ENCODE measurements around the gene ADAMTSL2. TPM values are rescaled to one million over a fixed set of nuclear protein-coding genes. Genes with fewer than 3 reads are reported as not detected.

Gene ADAMTSL2
- total and polyA plus RNA-seq, 2 of the 13 experiments (the other 11 are each of a cell fraction or from before 2014, with no cell fraction given), result 1.9 to 3.8 TPM

DNA sequence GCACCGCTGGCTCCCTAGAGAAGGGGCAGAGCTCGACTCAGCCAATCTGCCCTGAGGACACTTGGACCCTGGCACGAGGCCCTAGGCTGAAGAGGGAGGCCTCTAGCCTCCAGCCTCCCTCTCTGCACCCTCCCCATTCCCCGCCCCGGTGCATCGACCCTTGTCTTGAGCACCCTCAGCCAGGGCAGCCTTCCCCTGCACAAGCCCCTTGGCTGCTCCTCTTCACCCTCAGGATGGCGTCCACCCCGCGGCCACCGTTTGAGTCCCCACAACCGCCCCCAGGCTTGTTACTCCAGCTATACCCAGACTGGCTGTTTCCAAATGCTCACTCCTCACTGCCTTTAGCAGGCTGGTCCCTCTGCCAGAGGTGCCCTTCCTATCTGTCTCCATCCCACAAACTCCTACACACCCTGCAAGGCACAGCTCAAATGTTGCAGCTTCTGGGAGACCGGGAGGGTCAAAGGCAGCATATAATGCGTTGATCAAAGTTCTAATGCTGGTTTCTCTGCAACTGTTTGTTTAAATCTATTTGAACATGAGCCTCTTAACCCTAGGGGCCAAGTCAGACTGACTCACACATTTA lies 81.2 kb downstream of the ADAMTSL2 start:
- no peak for DNase-seq (ENCODE audit: low spot score)
- H3K4me2 ChIP-seq (ENCODE audit: low read depth, low read length), result no peak overlapping the region
- CTCF ChIA-PET (ENCODE audit: low intra/inter-chr PET ratio, low total read pairs), result no interaction called here
- no peak overlapping the region for H3K9ac ChIP-seq (ENCODE audit: insufficient read depth, low read depth, low read length)
- no TSS peak for BruUV-seq (replicated peaks)
- POLR2A ChIA-PET, result no interaction called here
- H4K20me1 ChIP-seq (ENCODE audit: insufficient read depth, low read length), result 0 out of 2 replicates have a peak, but pooled peaks cover 3% of the 10 kb centered on the region
- H3K4me1 ChIP-seq (ENCODE audit: insufficient read depth, low read length), result no peaks in the 10 kb centered on the region
- H2AFZ ChIP-seq (ENCODE audit: low read length), result no peak overlapping the region
- H3K79me2 ChIP-seq (ENCODE audit: insufficient read depth, low read length), result no peaks in the 10 kb centered on the region
- WGBS (ENCODE audit: low lambda C conversion rate), result 46% methylated on average over 11 of the region's 13 CpGs
- no peaks in the 10 kb centered on the region for H3K9me3 ChIP-seq (ENCODE audit: low read length)
- intact Hi-C loops (cut with micrococcal nuclease; ENCODE audit: unreplicated experiment) (no loop called here), in situ Hi-C loops (cut with HindIII; ENCODE audit: extremely low pct_ligation_motif_present, low pct_unique_long_range_greater_than_20kb) (no loop called here)
- no peak for FAIRE-seq
- no peak overlapping the region for H3K4me3 ChIP-seq (replicated peaks in 1 of 3; ENCODE audit: insufficient read depth in 1 of 3, low read depth in 2 of 3, low read length in 3 of 3)
- H3K36me3 ChIP-seq (replicated peaks in 1 of 2; ENCODE audit: control insufficient read depth in 1 of 2, insufficient read depth in 2 of 2, low read length in 2 of 2), result no peaks in the 10 kb centered on the region
- peaks cover 7 to 75% of the 10 kb centered on the region in 2 experiments for H3K27me3 ChIP-seq (ENCODE audit: control insufficient read depth in 1 of 2, insufficient read depth in 2 of 2, low read length in 2 of 2)
- ATAC-seq, result no peak
- no peak overlapping the region for H3K27ac ChIP-seq (ENCODE audit: extremely low read length, insufficient read depth, low read length)
- no peak for TF ChIP-seq KAT7 (CRISPR knock-in tag; IDR thresholded peaks at IDR 0.05; ENCODE audit: borderline replicate concordance)
- no peak for TF ChIP-seq HNF4G (IDR thresholded peaks at IDR 0.05; ENCODE audit: borderline replicate concordance, low read depth, low read length)
- no peak for TF ChIP-seq HNF4G (CRISPR knock-in tag; IDR thresholded peaks at IDR 0.05; ENCODE audit: borderline replicate concordance, low read depth)
- TF ChIP-seq ZNF570 (CRISPR knock-in tag; IDR thresholded peaks at IDR 0.05; ENCODE audit: borderline replicate concordance), result no peak
- no peak for TF ChIP-seq ZNF562 (CRISPR knock-in tag; IDR thresholded peaks at IDR 0.05; ENCODE audit: borderline replicate concordance)
- no peak for TF ChIP-seq ZNF20 (CRISPR knock-in tag; IDR thresholded peaks at IDR 0.05)
- TF ChIP-seq, protein P1, sequence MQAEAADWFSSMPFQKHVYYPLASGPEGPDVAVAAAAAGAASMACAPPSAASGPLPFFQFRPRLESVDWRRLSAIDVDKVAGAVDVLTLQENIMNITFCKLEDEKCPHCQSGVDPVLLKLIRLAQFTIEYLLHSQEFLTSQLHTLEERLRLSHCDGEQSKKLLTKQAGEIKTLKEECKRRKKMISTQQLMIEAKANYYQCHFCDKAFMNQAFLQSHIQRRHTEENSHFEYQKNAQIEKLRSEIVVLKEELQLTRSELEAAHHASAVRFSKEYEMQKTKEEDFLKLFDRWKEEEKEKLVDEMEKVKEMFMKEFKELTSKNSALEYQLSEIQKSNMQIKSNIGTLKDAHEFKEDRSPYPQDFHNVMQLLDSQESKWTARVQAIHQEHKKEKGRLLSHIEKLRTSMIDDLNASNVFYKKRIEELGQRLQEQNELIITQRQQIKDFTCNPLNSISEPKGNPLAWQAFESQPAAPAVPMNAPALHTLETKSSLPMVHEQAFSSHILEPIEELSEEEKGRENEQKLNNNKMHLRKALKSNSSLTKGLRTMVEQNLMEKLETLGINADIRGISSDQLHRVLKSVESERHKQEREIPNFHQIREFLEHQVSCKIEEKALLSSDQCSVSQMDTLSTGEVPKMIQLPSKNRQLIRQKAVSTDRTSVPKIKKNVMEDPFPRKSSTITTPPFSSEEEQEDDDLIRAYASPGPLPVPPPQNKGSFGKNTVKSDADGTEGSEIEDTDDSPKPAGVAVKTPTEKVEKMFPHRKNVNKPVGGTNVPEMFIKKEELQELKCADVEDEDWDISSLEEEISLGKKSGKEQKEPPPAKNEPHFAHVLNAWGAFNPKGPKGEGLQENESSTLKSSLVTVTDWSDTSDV (CRISPR knock-in tag; IDR thresholded peaks at IDR 0.05), result no peak
- TF ChIP-seq DDIT3 (CRISPR knock-in tag; IDR thresholded peaks at IDR 0.05), result no peak
- TF ChIP-seq TAF1 (CRISPR knock-in tag; IDR thresholded peaks at IDR 0.05), result no peak
- TF ChIP-seq ERF (CRISPR knock-in tag; IDR thresholded peaks at IDR 0.05), result no peak
- TF ChIP-seq ZBTB46 (CRISPR knock-in tag; IDR thresholded peaks at IDR 0.05; ENCODE audit: borderline replicate concordance), result no peak
- TF ChIP-seq MEF2D (CRISPR knock-in tag; IDR thresholded peaks at IDR 0.05), result no peak
- no peak for TF ChIP-seq TRIM22 (IDR thresholded peaks at IDR 0.05)
- TF ChIP-seq MEIS1 (CRISPR knock-in tag; IDR thresholded peaks at IDR 0.05; ENCODE audit: borderline replicate concordance), result no peak
- no peak for TF ChIP-seq ARID5B (CRISPR knock-in tag; IDR thresholded peaks at IDR 0.05)
